ENCODE results near the gene DHRS3.
"Not testable (repeated sequence)": the region's sequence is repeated elsewhere in the genome, so short reads cannot be mapped to it uniquely, and the experiment has no call there.

Gene DHRS3

GRCh38 chr1:12539320-12539704, 78.7 kb downstream of the DHRS3 start:
- DNase-seq (ENCODE audit: low read depth) = no peak

DNA sequence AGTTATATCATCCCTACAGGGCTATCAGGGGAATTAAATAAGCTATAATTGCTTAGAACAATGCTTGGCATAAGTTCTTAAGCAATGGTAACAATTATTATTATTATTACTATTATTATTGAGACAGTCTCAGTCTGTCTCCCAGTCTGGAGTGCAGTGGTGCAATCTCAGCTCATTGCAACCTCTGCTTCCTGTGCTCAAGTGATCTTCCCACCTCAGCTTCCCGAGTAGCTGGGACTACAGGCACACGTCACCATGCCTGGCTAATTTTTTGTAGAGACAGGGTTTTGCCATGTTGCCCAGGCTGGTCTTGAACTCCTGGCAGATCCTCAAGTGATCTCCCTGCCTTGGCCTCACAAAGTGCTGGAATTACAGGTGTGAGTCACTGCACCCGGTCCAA, 79.5 kb downstream of the DHRS3 start:
- not testable (repeated sequence) for DNase-seq (ENCODE audit: low read depth)

DNA sequence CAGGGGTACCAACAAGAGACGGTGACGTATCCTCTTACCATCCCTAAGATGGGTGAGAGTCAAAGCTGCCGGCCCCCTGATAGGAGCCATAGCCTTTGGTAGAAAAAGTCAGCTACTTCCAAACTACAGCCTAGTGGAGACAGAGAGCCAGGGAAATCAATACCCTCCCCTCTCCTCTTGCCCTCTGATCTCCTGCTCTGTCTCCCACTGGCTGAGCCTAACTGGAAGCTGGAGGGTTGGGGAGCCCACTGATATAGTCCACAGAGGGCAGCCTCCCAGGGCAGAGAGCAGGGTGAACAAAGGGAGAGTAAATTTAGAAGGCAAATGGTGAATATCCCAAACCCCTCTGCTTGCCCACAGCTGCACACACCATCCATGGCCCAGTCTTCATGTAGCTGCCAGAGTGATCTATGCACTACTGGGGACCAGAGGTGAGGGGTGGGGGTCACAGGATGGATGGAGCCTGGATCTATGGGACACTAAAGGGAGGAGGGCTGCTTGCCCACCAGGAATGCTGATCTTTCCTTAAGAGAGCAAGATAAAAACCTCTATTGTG, 80.0 kb downstream of the DHRS3 start:
- no peak for DNase-seq (ENCODE audit: low read depth)

DNA sequence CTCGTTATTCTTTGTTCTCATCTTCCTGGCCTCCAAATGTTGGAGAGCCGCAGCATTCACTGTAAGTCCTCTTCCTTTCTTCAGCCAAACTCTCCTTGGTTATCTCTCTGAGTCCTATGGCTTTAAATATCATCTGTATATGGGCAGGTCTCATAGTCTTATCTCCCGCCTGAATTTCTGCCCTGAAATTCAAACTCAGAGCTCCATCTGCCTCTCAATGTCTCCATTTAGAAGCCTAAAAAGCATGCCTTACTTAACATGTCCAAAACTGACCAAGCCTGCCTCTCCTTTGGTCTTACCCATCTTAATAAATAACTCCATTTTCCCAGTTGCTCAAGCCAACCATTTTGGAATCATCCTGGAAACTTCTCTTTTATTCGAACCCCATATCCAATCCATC, 80.7 kb downstream of the DHRS3 start:
- DNase-seq (ENCODE audit: low read depth) = no peak

DNA sequence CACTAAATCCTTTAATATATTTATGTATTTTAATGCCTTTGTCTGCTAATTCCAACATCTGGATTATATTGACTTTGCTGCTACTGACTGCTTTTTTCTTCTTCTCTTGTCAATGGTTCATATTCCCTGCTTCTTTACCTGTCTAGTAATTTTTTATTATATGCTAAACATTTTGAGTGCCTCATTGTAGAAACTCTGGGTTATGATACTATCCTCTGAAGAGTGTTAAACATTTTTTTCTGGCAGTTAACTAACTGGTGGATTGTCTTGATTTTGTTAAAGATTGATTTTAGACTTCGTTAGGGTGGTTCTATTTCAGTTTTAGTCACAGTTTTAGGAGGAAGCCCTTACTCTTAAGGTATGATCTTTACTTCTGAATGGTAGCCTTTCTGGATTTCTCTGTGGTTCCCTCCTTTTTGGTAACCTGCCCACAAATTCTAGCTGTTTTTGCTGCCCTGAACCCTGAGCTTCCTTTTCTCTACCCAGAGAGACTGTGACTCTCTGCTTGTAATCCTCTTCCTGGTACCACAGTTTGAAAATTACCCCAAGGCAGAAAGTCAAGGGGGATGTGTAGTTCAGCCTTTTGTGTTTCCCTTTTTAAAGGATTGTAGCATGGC, 81.9 kb downstream of the DHRS3 start:
- DNase-seq (ENCODE audit: low read depth) = no peak

DNA sequence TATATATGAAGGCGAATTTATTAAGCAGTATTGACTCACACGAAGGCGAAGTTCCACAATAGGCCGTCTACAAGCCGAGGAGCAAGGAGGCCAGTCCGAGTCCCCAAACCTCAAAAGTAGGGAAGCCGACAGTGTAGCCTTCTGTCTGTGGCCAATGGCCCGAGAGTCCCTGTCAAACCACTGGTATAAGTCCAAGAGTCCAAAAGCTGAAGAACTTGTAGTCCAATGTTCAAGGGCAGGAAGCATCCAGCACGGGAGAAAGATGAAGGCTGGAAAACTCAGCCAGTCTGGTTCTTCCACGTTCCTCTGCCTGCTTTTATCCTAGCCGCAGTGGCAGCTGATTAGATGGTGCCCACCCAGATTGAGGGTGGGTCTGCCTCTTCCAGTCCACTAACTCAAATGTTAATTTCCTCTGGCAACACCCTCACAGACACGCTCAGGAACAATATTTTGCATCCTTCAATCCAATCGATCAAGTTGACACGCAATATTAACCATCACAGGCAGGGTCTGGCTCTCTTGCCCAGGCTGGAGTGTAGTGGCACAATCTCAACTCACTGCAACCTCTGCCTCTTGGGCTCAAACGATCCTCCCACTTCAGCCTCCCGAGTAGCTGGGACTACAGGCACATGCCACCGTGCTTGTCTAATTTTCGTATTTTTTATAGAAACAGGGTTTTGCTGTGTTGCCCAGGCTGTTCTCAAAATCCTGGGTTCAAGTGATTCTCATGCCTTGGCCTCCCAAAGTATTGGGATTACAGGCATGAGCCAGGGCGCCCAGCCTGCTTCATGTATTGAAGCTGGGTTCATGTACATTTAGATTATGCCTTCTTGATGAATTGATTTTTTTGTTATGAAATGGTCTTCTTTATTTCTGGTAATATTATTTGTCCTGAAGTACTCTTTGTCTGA, 85.3 kb downstream of the DHRS3 start:
- no peak for DNase-seq (ENCODE audit: low read depth)

GRCh38 chr1:12531179-12531499, 86.9 kb downstream of the DHRS3 start:
- DNase-seq (ENCODE audit: low read depth) = no peak

DNA sequence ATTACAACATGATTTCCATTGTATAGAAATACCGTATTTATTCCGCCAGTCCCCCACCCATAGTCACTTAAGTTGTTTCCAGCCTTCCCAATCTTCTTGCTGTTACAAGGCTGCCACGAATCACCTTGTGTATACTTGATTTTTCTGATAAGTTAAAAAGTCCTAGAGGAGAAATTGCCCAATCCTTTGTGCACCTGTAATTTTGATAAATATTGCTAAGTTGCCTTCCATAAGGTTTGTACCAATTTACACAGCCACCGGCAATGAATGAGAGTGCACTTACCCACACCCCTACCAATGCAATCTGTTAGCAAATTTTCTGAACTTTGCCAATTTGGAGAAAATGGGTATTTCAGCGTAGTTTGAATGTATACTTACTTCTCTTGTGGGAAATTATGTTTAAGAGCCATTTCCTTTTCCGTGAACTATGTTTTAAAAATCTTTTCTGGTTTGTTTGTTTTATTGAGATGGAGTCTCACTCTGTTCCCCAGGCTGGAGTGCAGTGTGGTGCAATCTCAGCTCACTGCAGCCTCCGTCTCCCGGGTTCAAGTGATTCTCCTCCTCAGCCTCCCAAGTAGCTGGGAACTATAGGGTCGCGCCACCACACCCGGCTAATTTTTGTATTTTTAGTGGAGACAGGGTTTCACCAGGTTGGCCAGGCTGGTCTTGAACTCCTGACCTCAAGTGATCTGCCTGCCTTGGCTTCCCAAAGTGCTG, 87.4 kb downstream of the DHRS3 start:
- DNase-seq (ENCODE audit: low read depth) = no peak

DNA sequence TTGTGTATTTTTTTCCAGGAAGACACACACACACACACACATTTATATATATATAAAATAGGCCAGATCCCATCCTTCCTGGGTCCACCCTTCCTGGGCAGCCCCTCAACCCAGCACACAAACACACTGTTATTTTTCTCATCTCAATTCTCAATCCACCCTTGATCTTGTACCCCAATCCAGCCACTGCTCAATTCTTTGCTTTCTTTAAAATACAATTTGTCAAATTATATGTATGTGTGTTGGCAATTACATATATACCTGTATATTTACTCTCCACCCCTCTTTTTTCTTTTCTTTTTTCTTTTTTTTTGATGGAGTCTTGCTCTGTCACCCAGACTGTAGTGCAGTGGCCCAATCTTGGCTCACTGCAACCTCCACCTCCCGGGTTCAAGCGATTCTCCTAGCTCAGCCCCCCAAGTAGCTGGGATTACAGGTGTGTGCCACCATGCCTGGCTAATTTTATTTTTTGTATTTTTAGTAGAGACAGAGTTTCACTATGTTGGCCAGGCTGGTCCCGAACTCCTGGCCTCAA, 88.3 kb downstream of the DHRS3 start:
- no peak for DNase-seq (ENCODE audit: low read depth)

DNA sequence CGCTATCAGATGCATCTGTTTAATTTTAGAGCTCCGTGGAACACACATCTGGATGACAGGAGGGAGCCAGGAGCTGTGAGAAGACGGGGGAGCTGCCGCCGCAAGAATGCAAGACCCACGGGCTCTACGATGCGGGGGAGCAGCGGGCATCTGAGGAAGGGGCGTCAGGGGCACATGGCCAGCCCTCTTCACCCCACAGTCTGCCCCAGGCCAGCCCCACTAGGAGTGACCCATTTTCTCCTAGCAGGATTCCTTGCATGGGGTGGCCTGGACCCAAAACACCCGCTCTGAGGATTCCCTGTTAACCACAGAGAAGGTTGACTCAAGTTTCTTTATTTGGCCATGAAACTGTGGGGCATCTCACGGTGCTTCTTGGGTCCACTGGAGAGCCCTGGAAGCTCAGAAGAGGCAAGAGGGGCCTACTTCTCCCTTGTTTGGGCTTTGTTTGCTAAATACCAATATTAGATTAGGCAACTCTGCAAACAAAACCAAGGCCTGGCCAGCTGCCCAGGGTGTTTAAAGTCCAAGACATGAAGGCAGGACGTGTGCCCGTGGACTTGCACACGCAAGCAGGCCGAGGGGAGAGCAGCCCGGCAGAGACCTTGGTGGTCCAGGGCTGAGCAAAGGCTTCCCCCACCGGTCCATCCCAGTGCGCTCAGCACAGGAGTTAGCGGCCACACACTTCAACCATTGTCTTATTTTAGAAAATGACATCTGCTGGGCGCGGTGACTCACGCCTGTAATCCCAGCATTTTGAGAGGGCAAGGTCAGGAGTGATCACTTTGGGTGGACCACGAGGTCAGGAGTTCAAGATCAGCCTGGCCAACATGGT, 89.8 kb downstream of the DHRS3 start:
- no peak for DNase-seq (ENCODE audit: low read depth)

DNA sequence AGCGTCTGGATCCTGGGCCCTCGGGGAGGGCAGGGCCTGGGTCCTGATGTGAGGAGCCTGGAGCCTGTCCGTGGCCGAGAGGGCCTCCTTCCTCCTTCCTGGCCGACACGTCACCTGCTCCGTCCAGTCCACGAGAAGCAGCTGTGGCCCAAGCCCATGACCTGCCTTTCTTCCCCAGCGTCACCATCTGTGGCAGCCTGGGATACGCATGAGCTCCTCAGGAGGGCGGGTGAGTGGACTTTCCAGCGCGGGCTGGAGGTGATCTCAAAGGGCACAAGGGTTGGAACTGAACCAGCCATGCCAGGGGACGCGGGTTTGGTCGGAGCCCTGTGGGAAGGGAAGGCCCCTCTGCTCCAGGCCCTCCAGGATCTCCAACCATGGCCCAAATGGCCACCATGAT, 90.4 kb downstream of the DHRS3 start:
- DNase-seq (ENCODE audit: low read depth) = no peak

GRCh38 chr1:12525311-12526181, 92.5 kb downstream of the DHRS3 start:
- DNase-seq (ENCODE audit: low read depth) = no peak

DNA sequence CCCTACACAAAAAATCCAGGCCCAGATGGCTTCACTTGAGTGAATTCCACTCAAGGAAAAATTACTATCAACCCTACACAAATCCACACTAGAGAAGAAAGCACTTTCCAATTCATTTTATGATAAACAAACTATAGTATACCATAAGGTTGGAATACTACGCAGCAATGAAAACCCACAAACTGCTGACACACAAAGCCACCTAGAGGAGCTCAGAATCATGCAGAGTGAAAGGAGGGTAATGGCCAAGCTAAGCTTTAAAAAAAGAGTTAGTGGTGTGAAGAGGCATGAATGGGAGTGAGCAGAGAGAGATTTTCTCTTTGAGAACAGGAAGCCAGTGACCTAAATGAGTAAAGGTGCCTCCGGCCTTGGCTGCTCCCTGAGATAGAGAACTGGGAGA, 93.7 kb downstream of the DHRS3 start:
- DNase-seq (ENCODE audit: low read depth) = no peak

DNA sequence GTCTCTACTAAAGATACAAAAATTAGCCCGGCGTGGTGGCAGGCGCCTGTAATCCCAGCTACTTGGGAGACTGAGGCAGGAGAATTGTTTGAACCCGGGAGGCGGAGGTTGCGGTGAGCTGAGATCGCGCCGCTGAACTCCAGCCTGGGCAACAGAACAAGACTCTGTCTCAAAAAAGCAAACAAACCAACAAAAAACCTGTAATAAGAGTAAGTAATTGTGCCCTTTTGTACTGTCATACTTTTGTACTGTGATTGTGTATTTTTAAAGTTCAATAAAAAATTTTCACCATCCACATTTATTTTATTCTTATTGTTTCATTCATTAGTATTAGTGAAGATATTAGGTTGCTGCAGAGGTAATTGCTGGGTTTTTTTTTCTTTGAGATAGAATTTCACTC, 95.2 kb downstream of the DHRS3 start:
- DNase-seq (ENCODE audit: low read depth) = not testable (repeated sequence)

DNA sequence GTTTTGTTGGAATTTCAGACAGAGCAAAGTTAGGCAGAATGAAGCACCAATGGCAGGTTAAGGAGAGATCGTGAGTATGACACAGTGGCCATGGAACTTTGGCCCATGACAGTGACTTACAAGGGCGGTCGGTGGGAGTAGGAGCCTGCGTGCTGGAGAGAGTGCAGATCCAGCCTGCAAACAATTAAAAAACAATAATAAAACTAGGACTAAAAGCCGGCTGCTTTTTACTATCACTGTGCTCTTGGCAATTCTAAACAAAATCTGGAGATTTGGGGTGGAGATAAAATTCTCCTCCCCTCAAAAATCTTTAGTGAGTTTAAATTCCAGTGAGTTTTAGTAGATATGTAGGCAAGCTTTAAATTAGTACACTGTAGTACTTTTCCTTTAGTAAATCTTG, 96.9 kb downstream of the DHRS3 start:
- DNase-seq (ENCODE audit: low read depth) = no peak

- DNase-seq (ENCODE audit: low read depth) = no peak
Observed at GRCh38 chr1:12519693-12520364, 98.2 kb downstream of the DHRS3 start.

- no peak for DNase-seq (ENCODE audit: low read depth)
Observed at GRCh38 chr1:12518931-12519692, 98.9 kb downstream of the DHRS3 start.
